ENCODE measurements around the gene VEPH1.
"Not testable (repeated sequence)": the region's sequence is repeated elsewhere in the genome, so short reads cannot be mapped to it uniquely, and the experiment has no call there.

VEPH1 gene

GRCh38 chr3:157353652-157354051 is 149.6 kb downstream of the VEPH1 start:
- no peak overlapping the region for H3K4me3 ChIP-seq (ENCODE audit: low read depth, low read length)
- TF ChIP-seq CTCF (IDR thresholded peaks at IDR 0.05; ENCODE audit: control insufficient read depth, extremely low read depth, insufficient read depth), result no peak
- DNase-seq (ENCODE audit: low read depth), result no peak

- DNase-seq (ENCODE audit: low read depth), result no peak
- no peak overlapping the region for H3K4me3 ChIP-seq (ENCODE audit: low read depth, low read length)
- TF ChIP-seq CTCF (IDR thresholded peaks at IDR 0.05; ENCODE audit: control insufficient read depth, extremely low read depth, insufficient read depth), result peak; percentile 27
Observed at GRCh38 chr3:157351981-157352380, 151.2 kb downstream of the VEPH1 start.

GRCh38 chr3:157350651-157351050 is 152.6 kb downstream of the VEPH1 start:
- H3K4me3 ChIP-seq (ENCODE audit: low read depth, low read length); DNase-seq (ENCODE audit: low read depth): not testable (repeated sequence)

GRCh38 chr3:157348304-157349075 is 154.7 kb downstream of the VEPH1 start:
- not testable (repeated sequence) for DNase-seq (ENCODE audit: low read depth); H3K4me3 ChIP-seq (ENCODE audit: low read depth, low read length)

- H3K4me3 ChIP-seq (ENCODE audit: low read depth, low read length), result no peak overlapping the region
- no peak for DNase-seq (ENCODE audit: low read depth)
- TF ChIP-seq CTCF (IDR thresholded peaks at IDR 0.05; ENCODE audit: control insufficient read depth, extremely low read depth, insufficient read depth), result 0 out of 2 replicates have a peak, but pooled peaks have one; percentile 9
Observed at GRCh38 chr3:157347577-157348303, 155.5 kb downstream of the VEPH1 start.

GRCh38 chr3:157336252-157337009 is 166.8 kb downstream of the VEPH1 start:
- no peak for DNase-seq (ENCODE audit: low read depth)
- H3K4me3 ChIP-seq (ENCODE audit: low read depth, low read length), result no peak overlapping the region
- TF ChIP-seq CTCF (IDR thresholded peaks at IDR 0.05; ENCODE audit: control insufficient read depth, extremely low read depth, insufficient read depth), result no peak

- no peak for DNase-seq (ENCODE audit: low read depth)
- H3K4me3 ChIP-seq (ENCODE audit: low read depth, low read length), result no peak overlapping the region
- TF ChIP-seq CTCF (IDR thresholded peaks at IDR 0.05; ENCODE audit: control insufficient read depth, extremely low read depth, insufficient read depth), result no peak
Observed at GRCh38 chr3:157335233-157336076, 167.8 kb downstream of the VEPH1 start.
